Omental fat pad (tissue), 4 donors: ENCODE results near the gene TRAPPC11. TPM values are rescaled to one million over a fixed set of nuclear protein-coding genes. Genes with fewer than 3 reads are reported as not detected.

Experiments used
- ATAC-seq: fragments of 150-250 bp; one replicate; pipeline ENCODE4 v1.9.1; 2016; ENCODE audit warnings: mild to moderate bottlenecking, moderate library complexity; ENCODE audit not compliant: low FRiP score
- DNase-seq: peaks from one replicate; pipeline ENCODE4 v3.0.0-alpha.2; 2019; ENCODE audit warnings: low spot score
- CTCF ChIP-seq, 3 donors: fragments of 450-650 bp; IDR thresholded peaks; one replicate each; pipeline ENCODE4 v1.5.1; 2016 to 2017; ENCODE audit warnings: antibody characterized with exemption in 3 of 3, mild to moderate bottlenecking in 3 of 3, moderate library complexity in 2 of 3
- total RNA-seq, 4 donors: library from RNA; depleted of rRNA; stranded (reverse); fragments of >200 nt; gene quantifications; one replicate each; pipeline ENCODE4 v1.1.0, GENCODE V29; 2016

The TRAPPC11 gene
- total RNA-seq, result 10 to 100 TPM; 31.1 to 76.9 (median 42.1) TPM

GRCh38 chr4:183659029-183659871, at the start of gene TRAPPC11, which contains the start of gene RWDD4:
TSS of gene TRAPPC11 (plus strand) at chr4:183659293. CDS start at chr4:183663868, 4,575 bp downstream.
TSS of gene RWDD4 (minus strand) at chr4:183659185. CDS start at chr4:183658952, 233 bp downstream.
- TF ChIP-seq CTCF (IDR thresholded peaks at IDR 0.05), result no peak
- ATAC-seq, result peak; percentile 100
- peak; percentile 88 for DNase-seq

GRCh38 chr4:183610033-183610432, 49.1 kb upstream of the TRAPPC11 start:
- DNase-seq (no peak), ATAC-seq (peak; percentile 56)
- TF ChIP-seq CTCF (IDR thresholded peaks at IDR 0.05), result no peak

GRCh38 chr4:183610613-183611012, 48.5 kb upstream of the TRAPPC11 start:
- peak; percentile 14 for ATAC-seq
- DNase-seq, result no peak
- no peak for TF ChIP-seq CTCF (IDR thresholded peaks at IDR 0.05)

- no peak for DNase-seq
- no peak for ATAC-seq
- no peak for TF ChIP-seq CTCF (IDR thresholded peaks at IDR 0.05)
Observed at GRCh38 chr4:183611210-183611830, 47.8 kb upstream of the TRAPPC11 start.

GRCh38 chr4:183612329-183613250, 46.5 kb upstream of the TRAPPC11 start:
- no peak for TF ChIP-seq CTCF (IDR thresholded peaks at IDR 0.05)
- DNase-seq (no peak), ATAC-seq (no peak)

GRCh38 chr4:183617075-183617474, 42.0 kb upstream of the TRAPPC11 start:
- TF ChIP-seq CTCF (IDR thresholded peaks at IDR 0.05), result no peak
- ATAC-seq (no peak), DNase-seq (no peak)
